Measurements from ENCODE around the gene WRAP53.

WRAP53 gene

DNA sequence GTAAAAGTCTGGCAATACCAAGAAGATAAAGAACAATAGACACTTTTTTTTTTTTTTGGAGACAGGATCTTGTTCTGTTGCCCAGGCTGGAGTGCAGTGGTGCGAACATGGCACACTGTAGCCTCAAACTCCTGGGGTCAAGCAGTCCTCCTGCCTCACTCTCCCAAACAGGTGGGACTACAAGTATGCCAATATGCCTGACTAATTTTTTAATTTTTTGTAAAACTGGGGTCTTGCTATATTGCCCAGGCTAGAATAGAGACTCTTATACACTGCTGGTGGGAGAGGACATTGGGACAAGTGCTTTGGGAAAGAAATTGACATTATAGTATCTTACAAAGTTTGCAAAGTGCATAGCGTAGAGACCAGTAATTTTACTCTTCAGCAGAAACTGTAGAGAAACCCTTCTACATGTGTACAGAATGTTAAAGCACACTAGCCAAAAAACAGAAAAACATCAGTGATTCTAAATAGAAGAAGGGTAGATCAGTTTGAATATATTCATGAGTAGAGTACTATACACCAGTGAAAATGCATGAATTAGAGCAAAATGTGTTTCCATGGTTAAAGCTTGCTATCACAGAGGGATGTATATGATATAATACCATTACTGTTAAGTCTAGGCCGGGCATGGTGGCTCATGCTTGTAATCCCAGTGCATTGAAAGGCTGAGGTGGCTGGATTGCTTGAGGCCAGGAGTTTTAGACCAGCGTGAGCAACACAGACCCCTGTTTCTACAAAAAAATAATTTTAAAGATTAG lies 9.7 kb downstream of the WRAP53 start:
- no peak for DNase-seq (ENCODE audit: low read depth)
- no peak overlapping the region for H3K4me3 ChIP-seq (ENCODE audit: low read length)
- TF ChIP-seq, protein P1, sequence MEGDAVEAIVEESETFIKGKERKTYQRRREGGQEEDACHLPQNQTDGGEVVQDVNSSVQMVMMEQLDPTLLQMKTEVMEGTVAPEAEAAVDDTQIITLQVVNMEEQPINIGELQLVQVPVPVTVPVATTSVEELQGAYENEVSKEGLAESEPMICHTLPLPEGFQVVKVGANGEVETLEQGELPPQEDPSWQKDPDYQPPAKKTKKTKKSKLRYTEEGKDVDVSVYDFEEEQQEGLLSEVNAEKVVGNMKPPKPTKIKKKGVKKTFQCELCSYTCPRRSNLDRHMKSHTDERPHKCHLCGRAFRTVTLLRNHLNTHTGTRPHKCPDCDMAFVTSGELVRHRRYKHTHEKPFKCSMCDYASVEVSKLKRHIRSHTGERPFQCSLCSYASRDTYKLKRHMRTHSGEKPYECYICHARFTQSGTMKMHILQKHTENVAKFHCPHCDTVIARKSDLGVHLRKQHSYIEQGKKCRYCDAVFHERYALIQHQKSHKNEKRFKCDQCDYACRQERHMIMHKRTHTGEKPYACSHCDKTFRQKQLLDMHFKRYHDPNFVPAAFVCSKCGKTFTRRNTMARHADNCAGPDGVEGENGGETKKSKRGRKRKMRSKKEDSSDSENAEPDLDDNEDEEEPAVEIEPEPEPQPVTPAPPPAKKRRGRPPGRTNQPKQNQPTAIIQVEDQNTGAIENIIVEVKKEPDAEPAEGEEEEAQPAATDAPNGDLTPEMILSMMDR (IDR thresholded peaks at IDR 0.05; ENCODE audit: insufficient read depth, low read depth, low read length, missing control alignments): no peak

DNA sequence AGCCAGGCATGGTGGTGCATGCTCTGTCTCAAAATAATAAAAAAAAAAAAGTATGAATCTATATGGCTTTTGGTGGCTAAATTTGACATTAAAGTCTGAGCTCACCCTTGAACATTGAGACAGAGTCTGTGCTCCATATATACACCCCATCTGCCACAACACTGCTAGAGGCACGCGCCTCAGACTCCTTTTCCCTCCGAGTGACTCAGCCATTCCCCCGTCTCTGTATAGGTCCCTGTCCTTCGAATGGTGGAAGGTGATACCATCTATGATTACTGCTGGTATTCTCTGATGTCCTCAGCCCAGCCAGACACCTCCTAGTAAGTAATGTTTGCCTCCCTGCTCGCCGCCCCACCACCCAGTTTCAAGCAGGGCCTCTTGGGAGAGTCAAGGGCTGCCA lies 12.2 kb downstream of the WRAP53 start:
- TF ChIP-seq, protein P1 (IDR thresholded peaks at IDR 0.05; ENCODE audit: insufficient read depth, low read depth, low read length, missing control alignments): no peak
- DNase-seq (ENCODE audit: low read depth): no peak
- no peak overlapping the region for H3K4me3 ChIP-seq (ENCODE audit: low read length)

DNA sequence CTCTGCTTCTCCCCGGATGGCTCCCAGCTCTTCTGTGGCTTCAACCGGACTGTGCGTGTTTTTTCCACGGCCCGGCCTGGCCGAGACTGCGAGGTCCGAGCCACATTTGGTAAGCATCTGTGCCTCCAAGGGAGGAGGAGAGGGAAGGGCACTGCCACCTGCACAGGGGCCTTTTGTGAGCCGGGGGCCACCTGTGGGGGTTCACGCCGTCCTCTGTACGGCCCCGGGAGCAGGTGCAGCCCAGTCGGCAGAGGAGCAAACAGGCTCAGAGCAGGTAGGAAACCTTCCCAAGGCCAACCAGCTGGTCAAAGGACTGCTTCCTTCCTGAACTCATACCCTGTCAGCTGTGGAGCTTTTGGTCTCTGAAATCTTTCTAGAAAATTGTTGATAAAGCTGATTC lies 13.4 kb downstream of the WRAP53 start:
- DNase-seq (ENCODE audit: low read depth): no peak
- TF ChIP-seq, protein P1 (IDR thresholded peaks at IDR 0.05; ENCODE audit: insufficient read depth, low read depth, low read length, missing control alignments): no peak
- H3K4me3 ChIP-seq (ENCODE audit: low read length): no peak overlapping the region

DNA sequence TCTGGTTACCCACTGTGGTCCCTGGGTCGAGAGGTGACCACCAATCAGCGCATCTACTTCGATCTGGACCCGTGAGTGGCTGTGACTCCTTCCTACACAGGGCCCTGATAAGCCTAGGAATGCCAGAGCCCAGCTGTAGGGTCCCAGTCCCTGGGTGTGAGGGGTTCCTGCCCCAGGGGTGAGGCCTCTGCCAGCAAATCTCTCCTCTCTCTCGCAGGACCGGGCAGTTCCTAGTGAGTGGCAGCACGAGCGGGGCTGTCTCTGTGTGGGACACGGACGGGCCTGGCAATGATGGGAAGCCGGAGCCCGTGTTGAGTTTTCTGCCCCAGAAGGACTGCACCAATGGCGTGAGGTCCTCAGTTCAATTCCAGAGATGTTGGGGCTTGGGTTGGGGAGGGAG lies 14.5 kb downstream of the WRAP53 start:
- H3K4me3 ChIP-seq (ENCODE audit: low read length): no peak overlapping the region
- TF ChIP-seq, protein P1 (IDR thresholded peaks at IDR 0.05; ENCODE audit: insufficient read depth, low read depth, low read length, missing control alignments): no peak
- DNase-seq (ENCODE audit: low read depth): no peak

DNA sequence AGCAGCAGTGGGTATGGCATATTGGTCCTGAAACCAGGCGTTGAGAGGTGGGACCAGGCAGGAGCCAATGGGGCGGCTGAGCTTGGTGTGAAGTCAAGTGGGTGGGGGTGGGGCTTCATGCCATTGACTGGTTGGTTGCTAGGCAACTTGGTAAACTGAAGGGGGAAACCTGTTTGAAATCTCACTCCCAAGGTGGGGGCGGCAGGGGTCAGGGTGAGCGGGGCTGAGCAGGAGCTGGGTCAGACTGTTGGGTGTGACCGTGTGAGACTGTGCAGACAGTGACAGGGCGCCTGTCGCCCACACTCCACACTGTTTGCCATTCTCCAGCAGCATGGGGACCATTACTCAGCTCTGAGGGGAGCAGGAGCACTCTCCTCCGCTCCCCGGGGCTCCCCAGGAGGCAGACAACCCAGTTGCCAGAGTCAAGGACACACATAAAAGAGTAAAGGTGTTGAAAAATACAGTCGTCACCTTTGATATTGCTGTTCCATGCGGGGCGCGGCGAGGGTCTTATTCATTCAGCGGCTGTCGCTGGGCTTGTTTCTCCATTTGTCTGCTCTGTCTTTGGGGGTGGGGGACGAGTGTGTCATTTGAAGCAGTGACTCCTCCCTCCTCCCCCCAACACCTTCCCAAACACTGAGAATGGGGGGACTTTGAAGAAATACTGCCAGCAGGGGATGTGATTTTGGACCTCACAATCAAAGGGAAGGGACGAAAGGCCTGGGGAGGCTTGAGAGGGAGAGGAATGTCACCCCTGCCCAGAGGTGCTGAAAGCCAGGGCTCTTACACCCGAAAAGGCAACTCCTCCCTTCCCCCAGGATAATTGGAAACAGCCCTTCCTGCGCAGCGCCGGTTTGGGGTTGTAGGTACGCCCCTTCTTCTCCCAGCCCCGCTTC lies 15.6 kb downstream of the WRAP53 start:
- H3K4me3 ChIP-seq (ENCODE audit: low read length): no peak overlapping the region
- TF ChIP-seq, protein P1 (IDR thresholded peaks at IDR 0.05; ENCODE audit: insufficient read depth, low read depth, low read length, missing control alignments): no peak
- DNase-seq (ENCODE audit: low read depth): peak; percentile 69

DNA sequence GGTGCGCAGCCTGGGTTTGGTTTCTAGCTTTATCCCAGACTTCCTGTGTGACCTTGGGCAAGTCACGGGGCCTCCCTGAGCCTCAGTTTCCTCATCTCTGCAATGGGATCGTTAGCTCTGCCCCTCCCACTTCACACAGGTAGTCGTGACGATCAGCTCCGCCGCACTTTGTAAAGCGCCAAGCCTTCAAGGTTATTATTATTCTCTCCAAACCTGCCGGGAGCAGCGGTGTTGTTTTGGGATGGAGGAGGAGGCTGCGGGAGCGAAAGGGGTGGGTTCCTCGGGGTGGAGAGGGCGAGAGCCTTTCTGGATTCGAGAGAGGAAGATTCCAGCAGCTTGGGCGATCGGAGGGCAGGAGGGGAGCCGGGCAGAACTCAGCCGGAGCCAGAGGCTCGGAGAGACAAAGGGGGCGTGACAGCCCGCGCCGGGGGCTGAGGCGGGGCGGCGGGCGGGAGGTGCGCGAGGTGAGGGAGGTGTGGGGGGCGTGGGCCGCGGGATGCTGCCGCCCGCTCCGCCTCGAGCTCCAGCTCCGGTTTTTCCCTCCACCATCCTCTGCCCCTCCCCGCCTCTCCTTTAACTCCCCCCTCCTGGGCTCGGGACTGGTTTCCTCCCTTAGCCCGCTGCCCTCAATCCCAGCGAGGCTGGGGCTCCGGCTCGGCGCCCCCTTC lies 16.5 kb downstream of the WRAP53 start, which contains the start of gene EFNB3:
TSS of gene EFNB3 (plus strand) at position 602 of the 668 bp plus-strand sequence. CDS start 397 bp downstream, outside the sequence.
- peak within 1 kb of the TSS; percentile 46 for H3K4me3 ChIP-seq (ENCODE audit: low read length)
- TF ChIP-seq, protein P1 (IDR thresholded peaks at IDR 0.05; ENCODE audit: insufficient read depth, low read depth, low read length, missing control alignments): no peak
- peak; percentile 47 for DNase-seq (ENCODE audit: low read depth)
